ENCODE results near the gene TPSG1.

- TF ChIP-seq, protein P1, sequence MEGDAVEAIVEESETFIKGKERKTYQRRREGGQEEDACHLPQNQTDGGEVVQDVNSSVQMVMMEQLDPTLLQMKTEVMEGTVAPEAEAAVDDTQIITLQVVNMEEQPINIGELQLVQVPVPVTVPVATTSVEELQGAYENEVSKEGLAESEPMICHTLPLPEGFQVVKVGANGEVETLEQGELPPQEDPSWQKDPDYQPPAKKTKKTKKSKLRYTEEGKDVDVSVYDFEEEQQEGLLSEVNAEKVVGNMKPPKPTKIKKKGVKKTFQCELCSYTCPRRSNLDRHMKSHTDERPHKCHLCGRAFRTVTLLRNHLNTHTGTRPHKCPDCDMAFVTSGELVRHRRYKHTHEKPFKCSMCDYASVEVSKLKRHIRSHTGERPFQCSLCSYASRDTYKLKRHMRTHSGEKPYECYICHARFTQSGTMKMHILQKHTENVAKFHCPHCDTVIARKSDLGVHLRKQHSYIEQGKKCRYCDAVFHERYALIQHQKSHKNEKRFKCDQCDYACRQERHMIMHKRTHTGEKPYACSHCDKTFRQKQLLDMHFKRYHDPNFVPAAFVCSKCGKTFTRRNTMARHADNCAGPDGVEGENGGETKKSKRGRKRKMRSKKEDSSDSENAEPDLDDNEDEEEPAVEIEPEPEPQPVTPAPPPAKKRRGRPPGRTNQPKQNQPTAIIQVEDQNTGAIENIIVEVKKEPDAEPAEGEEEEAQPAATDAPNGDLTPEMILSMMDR (IDR thresholded peaks at IDR 0.05): no peak
- TF ChIP-seq POLR2A (IDR thresholded peaks at IDR 0.05): no peak
- no peak for TF ChIP-seq POLR2AphosphoS5 (IDR thresholded peaks at IDR 0.05)
- no peak for TF ChIP-seq EP300 (IDR thresholded peaks at IDR 0.05)
Measured at GRCh38 chr16:1204933-1205332, 20.1 kb downstream of the TPSG1 start.
